GM21786 (cell line): ENCODE results near the gene FUT3.
"Not testable (repeated sequence)": the region's sequence is repeated elsewhere in the genome, so short reads cannot be mapped to it uniquely, and the experiment has no call there.

Experiments
- ATAC-seq: cut with Tn5 transposase; IDR thresholded peaks from one replicate; pipeline ENCODE4 v1.9.1; 2021; ENCODE audit not compliant: unreplicated experiment

Gene FUT3

GRCh38 chr19:5882421-5882968, 31.2 kb upstream of the FUT3 start:
- ATAC-seq: no peak

DNA sequence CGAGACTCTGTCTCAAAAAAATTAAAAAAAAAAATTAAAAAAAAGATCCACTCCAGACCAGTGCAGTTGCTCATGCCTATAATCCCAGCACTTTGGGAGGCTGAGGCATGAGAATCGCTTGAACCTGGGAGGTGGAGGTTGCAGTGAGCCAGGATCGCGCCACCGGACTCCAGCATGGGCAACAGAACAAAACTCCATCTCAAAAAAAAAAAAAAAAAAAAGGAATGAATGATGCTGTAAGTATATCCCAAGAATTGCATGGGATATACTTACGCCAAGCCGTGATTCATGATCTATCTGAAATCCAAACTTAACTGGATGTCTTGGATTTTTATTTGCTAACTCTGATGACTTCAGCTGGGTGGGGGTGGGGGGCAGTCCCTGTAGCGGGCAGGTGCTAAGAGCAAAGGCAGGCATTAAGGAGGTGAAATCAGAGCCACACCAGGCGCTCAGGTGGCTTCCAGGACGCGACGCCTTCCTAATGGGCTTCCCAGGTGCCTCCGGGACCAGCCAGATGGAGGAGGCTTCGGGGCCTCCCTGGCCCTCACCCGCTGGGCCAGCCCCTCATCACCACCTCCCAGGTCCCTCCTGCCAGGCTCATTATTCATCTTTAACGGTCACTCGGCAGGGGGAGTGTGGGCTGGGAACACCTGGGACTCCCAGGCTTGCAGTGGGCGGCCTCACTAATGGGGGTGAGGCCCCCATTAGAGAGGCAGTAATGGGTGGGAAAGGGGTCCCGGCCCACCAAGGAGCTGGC, 30.5 kb upstream of the FUT3 start:
- ATAC-seq: no peak

GRCh38 chr19:5880604-5881078, 29.4 kb upstream of the FUT3 start:
- no peak for ATAC-seq

- ATAC-seq: no peak
Observed at GRCh38 chr19:5880196-5880595, 28.9 kb upstream of the FUT3 start.

- ATAC-seq: no peak
Observed at GRCh38 chr19:5877882-5878281, 26.6 kb upstream of the FUT3 start.

- no peak for ATAC-seq
Observed at GRCh38 chr19:5877427-5877826, 26.2 kb upstream of the FUT3 start.

DNA sequence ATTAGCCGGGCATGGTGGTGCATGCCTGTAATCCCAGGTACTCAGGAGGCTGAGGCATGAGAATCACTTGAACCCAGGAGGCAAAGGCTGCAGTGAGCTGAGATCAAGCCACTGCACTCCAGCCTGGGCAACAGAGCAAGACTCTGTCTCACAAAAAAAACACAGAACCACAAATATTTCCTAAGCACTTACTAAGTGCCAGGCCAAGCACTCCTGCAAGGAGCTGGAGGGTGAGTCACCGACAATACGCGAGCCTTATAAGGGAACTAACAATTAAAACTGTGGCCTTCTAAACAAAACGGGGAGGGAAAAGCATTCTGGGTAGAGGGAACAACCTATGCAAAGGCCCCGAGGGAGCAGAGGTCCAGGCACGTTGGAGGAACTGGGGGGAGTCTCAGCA, 23.2 kb upstream of the FUT3 start:
- ATAC-seq: not testable (repeated sequence)

DNA sequence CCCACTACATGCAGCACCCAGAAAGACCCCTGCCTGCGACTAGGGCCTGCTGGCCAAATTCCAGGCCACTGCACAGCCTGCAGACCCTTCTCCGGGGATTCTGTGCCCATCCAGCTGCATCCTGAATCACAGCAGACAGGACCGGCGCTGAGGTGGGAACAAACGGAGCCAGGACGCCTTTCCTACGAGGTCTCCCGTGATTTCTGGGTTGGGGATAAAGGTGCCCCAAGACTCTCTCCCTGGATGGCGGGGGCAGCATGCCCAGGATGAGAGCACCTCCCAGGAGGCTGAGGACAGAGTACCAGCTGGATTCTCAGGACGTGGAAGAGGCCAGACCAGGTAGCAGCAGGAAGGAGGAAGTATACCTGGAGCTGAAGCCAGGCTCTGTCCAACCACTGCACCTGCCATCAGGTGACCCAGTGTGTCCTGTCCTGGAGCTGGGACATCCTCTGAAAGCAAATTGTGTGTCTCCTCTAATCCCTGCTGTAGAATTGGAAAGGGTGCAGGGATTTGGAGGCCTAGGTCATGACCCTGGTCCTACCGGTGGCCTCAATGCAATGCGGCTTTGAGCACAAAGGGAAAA, 22.5 kb upstream of the FUT3 start:
- no peak for ATAC-seq

GRCh38 chr19:5870986-5871394, 19.7 kb upstream of the FUT3 start:
- ATAC-seq: no peak

GRCh38 chr19:5867201-5868136, 16.2 kb upstream of the FUT3 start:
- no peak for ATAC-seq

DNA sequence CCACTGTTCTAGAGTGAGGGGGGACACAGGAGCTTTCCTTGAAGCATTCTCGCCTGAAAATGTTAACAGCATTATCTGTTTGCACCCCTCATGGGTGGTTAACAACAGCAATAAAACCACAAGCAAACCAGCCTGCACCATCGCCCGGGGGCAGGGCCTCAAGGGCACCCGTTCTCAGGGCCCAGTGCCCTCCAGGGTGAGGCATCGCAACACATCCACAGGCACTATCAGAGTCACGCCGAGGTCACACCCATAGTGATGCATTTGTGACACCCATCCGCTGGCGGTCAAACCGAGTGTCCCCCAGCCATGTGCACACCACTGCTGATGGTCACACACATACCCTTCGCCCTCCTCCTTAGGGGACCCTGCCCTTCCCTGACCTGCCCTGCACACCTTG, 14.5 kb upstream of the FUT3 start:
- no peak for ATAC-seq

GRCh38 chr19:5864725-5865486, 13.7 kb upstream of the FUT3 start:
- ATAC-seq: no peak

DNA sequence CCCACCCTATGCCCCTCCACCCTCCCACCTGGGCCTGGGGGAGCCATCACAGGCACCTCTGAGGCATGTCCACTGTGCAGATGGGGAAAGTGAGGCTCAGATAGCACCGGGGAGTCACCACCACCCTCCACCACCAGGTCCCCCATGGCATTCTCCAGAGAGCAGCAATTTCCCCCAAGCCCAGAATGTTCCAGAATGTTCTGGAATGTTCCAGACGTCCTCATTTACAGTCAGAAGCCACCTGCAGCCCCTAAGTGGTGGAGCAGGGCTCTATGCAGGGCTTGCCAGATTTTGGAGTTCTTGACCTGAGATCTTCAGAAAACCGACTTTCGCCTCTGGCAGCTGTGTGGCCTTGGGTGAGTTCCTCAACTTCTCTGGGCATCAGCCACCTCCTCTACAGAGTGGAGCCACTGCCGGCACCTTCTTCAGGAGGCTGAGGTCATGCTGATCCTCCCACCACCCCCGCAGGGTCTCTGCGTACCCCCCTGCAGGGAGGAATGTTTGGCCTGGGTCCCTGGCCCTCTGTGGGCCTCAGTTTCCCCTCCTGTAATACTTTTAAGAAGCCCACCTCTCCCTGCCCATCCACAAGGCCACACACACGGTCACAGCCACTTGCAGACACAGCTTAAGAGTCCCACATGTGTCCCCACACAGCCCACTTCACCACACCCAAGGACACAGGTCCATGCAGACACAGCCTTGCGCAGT, 12.9 kb upstream of the FUT3 start:
- no peak for ATAC-seq

- ATAC-seq: no peak
Observed at GRCh38 chr19:5863030-5863665, 11.9 kb upstream of the FUT3 start.

GRCh38 chr19:5857203-5858081, 6.2 kb upstream of the FUT3 start:
- no peak for ATAC-seq

- ATAC-seq: not testable (repeated sequence)
Observed at GRCh38 chr19:5855151-5855550, 3.9 kb upstream of the FUT3 start.

GRCh38 chr19:5854121-5854520, 2.9 kb upstream of the FUT3 start:
- ATAC-seq: not testable (repeated sequence)

DNA sequence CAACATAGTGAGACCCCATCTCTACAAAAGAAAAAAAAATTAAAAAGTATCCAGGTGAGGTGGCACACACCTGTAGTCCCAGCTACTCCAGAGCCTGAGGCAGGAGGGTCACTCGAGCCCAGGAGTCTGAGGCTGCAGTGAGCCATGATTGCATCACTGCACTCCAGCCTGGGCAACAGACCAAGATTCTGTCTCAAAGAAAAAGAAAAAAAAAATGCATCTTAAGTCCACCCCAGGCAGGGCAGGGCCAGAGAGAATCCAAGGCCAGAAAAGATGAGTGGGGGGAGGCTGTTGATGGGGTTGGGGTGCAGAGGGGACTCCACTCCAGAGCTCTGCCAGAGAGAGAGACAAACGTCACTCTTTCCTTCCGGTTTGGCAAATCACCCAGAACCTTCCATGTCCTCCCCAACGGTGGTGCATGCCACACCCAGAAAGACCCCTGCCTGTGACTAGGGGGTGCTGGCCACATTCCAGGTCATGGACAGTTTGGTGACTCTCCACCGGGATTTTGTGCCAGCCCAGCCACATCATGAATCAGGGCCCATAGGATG, 431 bp downstream of the FUT3 start:
- no peak for ATAC-seq
